Measurements from ENCODE around the gene DLEC1. TPM values are rescaled to one million over a fixed set of nuclear protein-coding genes. Genes with fewer than 3 reads are reported as not detected.

Gene DLEC1
- total RNA-seq, 1 experiment from 2014 or later, result not detected

GRCh38 chr3:38097446-38098375 is 58.7 kb downstream of the DLEC1 start:
- Histone ChIP-seq H3K4me1 (ENCODE audit: control insufficient read depth, insufficient read depth, low read length) (no peaks in the 10 kb centered on the region), H3K36me3 (ENCODE audit: control insufficient read depth, insufficient read depth, low read length) (no peaks in the 10 kb centered on the region), H3K27me3 (ENCODE audit: control insufficient read depth, insufficient read depth, low read length) (no peaks in the 10 kb centered on the region; the same call in 1 of the 2 replicates), H3K27ac (ENCODE audit: low read length) (no peak overlapping the region), H3K4me3 (ENCODE audit: low read depth in 2 of 2, low read length in 2 of 2) (no peak overlapping the region), H3K9me3 (ENCODE audit: control insufficient read depth, insufficient read depth, low read depth, low read length) (no peaks in the 10 kb centered on the region)
- no peak for DNase-seq (ENCODE audit: low read depth, low spot score)
- no TSS peak for BruUV-seq (replicated peaks)
- CTCF ChIA-PET, result no interaction called here
- no peak for TF ChIP-seq SIN3A (IDR thresholded peaks at IDR 0.05; ENCODE audit: borderline replicate concordance, insufficient read depth, low read depth, low read length)
- TF ChIP-seq, protein P1, sequence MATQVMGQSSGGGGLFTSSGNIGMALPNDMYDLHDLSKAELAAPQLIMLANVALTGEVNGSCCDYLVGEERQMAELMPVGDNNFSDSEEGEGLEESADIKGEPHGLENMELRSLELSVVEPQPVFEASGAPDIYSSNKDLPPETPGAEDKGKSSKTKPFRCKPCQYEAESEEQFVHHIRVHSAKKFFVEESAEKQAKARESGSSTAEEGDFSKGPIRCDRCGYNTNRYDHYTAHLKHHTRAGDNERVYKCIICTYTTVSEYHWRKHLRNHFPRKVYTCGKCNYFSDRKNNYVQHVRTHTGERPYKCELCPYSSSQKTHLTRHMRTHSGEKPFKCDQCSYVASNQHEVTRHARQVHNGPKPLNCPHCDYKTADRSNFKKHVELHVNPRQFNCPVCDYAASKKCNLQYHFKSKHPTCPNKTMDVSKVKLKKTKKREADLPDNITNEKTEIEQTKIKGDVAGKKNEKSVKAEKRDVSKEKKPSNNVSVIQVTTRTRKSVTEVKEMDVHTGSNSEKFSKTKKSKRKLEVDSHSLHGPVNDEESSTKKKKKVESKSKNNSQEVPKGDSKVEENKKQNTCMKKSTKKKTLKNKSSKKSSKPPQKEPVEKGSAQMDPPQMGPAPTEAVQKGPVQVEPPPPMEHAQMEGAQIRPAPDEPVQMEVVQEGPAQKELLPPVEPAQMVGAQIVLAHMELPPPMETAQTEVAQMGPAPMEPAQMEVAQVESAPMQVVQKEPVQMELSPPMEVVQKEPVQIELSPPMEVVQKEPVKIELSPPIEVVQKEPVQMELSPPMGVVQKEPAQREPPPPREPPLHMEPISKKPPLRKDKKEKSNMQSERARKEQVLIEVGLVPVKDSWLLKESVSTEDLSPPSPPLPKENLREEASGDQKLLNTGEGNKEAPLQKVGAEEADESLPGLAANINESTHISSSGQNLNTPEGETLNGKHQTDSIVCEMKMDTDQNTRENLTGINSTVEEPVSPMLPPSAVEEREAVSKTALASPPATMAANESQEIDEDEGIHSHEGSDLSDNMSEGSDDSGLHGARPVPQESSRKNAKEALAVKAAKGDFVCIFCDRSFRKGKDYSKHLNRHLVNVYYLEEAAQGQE (IDR thresholded peaks at IDR 0.05; ENCODE audit: insufficient read depth in 1 of 2, low read depth in 2 of 2, low read length in 1 of 2), result no peak
- TF ChIP-seq POLR2AphosphoS5 (IDR thresholded peaks at IDR 0.05; ENCODE audit: low read depth, low read length), result no peak
- TF ChIP-seq TCF7L2 (IDR thresholded peaks at IDR 0.05; ENCODE audit: low read depth, low read length), result no peak
- TF ChIP-seq CTCF (IDR thresholded peaks at IDR 0.05), result no peak
- ATAC-seq, result no peak
- in situ Hi-C loops (cut with HindIII; ENCODE audit: low pct_unique_long_range_greater_than_20kb, low sequenced_read_pairs) (no loop called here), intact Hi-C loops (cut with micrococcal nuclease; ENCODE audit: unreplicated experiment) (no loop called here)
- POLR2A ChIA-PET, result no interaction called here

- intact Hi-C loops (cut with micrococcal nuclease; ENCODE audit: unreplicated experiment) (no loop called here), in situ Hi-C loops (cut with HindIII; ENCODE audit: low pct_unique_long_range_greater_than_20kb, low sequenced_read_pairs) (no loop called here)
- ATAC-seq (no peak), DNase-seq (ENCODE audit: low read depth, low spot score) (no peak)
- Histone ChIP-seq H3K9me3 (ENCODE audit: control insufficient read depth, insufficient read depth, low read depth, low read length) (no peaks in the 10 kb centered on the region), H3K4me3 (ENCODE audit: low read depth in 2 of 2, low read length in 2 of 2) (no peak overlapping the region), H3K27ac (ENCODE audit: low read length) (no peak overlapping the region), H3K27me3 (ENCODE audit: control insufficient read depth, insufficient read depth, low read length) (no peaks in the 10 kb centered on the region; the same call in 1 of the 2 replicates), H3K36me3 (ENCODE audit: control insufficient read depth, insufficient read depth, low read length) (no peaks in the 10 kb centered on the region), H3K4me1 (ENCODE audit: control insufficient read depth, insufficient read depth, low read length) (no peaks in the 10 kb centered on the region)
- CTCF ChIA-PET, result no interaction called here
- no TSS peak for BruUV-seq (replicated peaks)
- POLR2A ChIA-PET, result no interaction called here
- TF ChIP-seq, protein P1 (IDR thresholded peaks at IDR 0.05; ENCODE audit: insufficient read depth in 1 of 2, low read depth in 2 of 2, low read length in 1 of 2), result no peak
- TF ChIP-seq SIN3A (IDR thresholded peaks at IDR 0.05; ENCODE audit: borderline replicate concordance, insufficient read depth, low read depth, low read length), result no peak
- no peak for TF ChIP-seq CTCF (IDR thresholded peaks at IDR 0.05)
- no peak for TF ChIP-seq POLR2AphosphoS5 (IDR thresholded peaks at IDR 0.05; ENCODE audit: low read depth, low read length)
- no peak for TF ChIP-seq TCF7L2 (IDR thresholded peaks at IDR 0.05; ENCODE audit: low read depth, low read length)
These were observed 59.3 kb downstream of the DLEC1 start for GRCh38 chr3:38098376-38098723.
